Raji (cell line): ENCODE measurements around the gene GASK1B.

Experiments used
- POLR2A ChIP-seq: IDR thresholded peaks from 2 replicates; pipeline ENCODE4 v1.6.1; 2011; ENCODE audit warnings: low read depth, low read length, control low read depth; ENCODE audit not compliant: insufficient read depth

The GASK1B gene

GRCh38 chr4:158131027-158131426, 41.8 kb downstream of the GASK1B start:
- TF ChIP-seq POLR2A = no peak

DNA sequence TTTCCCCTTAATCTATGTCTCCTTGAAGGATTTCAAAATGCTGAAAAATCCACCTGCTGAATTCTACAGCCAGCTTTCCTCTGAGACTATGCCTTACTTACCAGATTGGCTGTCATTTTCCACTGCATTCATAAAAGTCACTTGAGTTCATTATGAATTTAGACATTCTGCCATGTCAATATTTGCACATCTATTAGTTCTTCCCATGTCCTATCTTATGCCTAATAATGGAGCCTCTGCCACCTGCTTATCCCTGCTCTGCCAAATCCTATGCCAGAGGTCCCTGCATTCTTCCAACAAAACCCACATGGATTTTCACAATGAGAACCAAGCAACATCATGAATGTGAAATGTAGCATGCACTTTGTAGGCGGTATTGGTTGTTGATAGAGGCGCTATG, 42.6 kb downstream of the GASK1B start:
- TF ChIP-seq POLR2A = no peak

DNA sequence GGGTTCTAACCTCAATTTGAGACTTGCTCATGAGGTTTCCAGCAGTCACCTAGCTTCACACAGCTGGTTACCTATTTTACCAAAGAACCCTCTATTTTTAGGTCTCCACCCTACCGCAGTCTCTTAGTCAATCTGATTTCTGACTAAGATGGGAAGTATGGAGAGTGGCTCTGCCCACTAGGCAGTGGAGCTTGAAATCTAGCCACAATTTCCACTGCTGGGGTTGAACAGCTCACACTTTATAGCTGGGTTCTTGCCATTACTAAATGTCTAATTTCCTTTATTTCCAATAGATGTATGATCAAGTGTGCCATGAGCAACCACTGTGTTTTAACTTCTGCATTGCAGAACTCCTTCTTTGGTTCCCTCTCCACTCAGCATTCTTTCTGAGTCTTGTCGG, 43.1 kb downstream of the GASK1B start:
- TF ChIP-seq POLR2A = no peak

DNA sequence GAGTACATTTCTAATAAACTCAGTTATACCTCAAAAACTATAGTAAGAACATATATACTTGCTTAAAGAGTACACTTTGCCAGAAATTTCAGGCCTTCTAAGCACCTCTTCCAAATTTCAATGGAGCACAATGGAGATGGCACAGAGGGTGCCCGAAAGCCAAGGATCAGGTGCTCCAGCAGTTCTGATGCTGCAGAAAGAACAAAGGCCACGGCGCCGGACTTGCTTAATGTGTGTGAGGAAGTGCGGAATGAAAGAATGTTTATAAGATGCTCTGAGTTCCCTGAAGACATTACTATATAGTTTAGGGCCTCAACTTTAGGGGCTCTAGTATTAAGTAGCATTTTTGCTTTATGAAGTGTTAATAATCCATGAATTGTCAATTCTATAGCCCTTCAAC, 44.3 kb downstream of the GASK1B start:
- TF ChIP-seq POLR2A = no peak

- TF ChIP-seq POLR2A = no peak
Measured at GRCh38 chr4:158125310-158125709, 47.5 kb downstream of the GASK1B start.
